Activated naive CD8-positive, alpha-beta T cell treated with anti-CD3 and anti-CD28 coated beads, Interleukin-2, amount 10 ng/mL, durations not matched to agents 7 days and 5 days (primary cell): Measurements from ENCODE around the gene TMCO1. TPM values are rescaled to one million over a fixed set of nuclear protein-coding genes. Genes with fewer than 3 reads are reported as not detected.
"Not testable (repeated sequence)": the region's sequence is repeated elsewhere in the genome, so short reads cannot be mapped to it uniquely, and the experiment has no call there.

Source experiments
- ATAC-seq: fragments of 150-1000 bp; cut with Tn5 transposase; one replicate; pipeline ENCODE4 v1.10.0; 2021; ENCODE audit warnings: low read depth, moderate library complexity
- POLR2A ChIA-PET: fragments of 350-600 bp; sonication (Branson Sonifier 250); formaldehyde crosslinking; loops from one replicate; lab custom pipeline; 2021; ENCODE audit warnings: antibody characterized with exemption; lab: Charles Lee
- DNase-seq: peaks from one replicate; pipeline ENCODE4 v3.0.0; 2021
- H3K27ac Mint-ChIP-seq: one replicate; pipeline ENCODE4 v1.8.0; 2022; ENCODE audit warnings: mild to moderate bottlenecking, mixed read lengths
- H3K27me3 Mint-ChIP-seq: one replicate; pipeline ENCODE4 v1.8.0; 2022; ENCODE audit warnings: mild to moderate bottlenecking, moderate library complexity, mixed read lengths
- H3K36me3 Mint-ChIP-seq: one replicate; pipeline ENCODE4 v1.8.0; 2021; ENCODE audit warnings: mild to moderate bottlenecking, mixed read lengths
- H3K4me1 Mint-ChIP-seq: one replicate; pipeline ENCODE4 v1.8.0; 2021; ENCODE audit warnings: mixed read lengths
- H3K4me3 Mint-ChIP-seq: one replicate; pipeline ENCODE4 v1.8.0; 2022; ENCODE audit warnings: mild to moderate bottlenecking, moderate library complexity, mixed read lengths
- H3K9me3 Mint-ChIP-seq: one replicate; pipeline ENCODE4 v1.8.0; 2021; ENCODE audit warnings: mixed read lengths
- total RNA-seq, 2 experiments: library from RNA; stranded (reverse); gene quantifications; one replicate each; pipeline ENCODE4 v1.2.3, GENCODE V29; 2021

TMCO1 gene, protein sequence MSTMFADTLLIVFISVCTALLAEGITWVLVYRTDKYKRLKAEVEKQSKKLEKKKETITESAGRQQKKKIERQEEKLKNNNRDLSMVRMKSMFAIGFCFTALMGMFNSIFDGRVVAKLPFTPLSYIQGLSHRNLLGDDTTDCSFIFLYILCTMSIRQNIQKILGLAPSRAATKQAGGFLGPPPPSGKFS
- 10 to 100 TPM; 73.7 to 79.2 TPM for total RNA-seq

DNA sequence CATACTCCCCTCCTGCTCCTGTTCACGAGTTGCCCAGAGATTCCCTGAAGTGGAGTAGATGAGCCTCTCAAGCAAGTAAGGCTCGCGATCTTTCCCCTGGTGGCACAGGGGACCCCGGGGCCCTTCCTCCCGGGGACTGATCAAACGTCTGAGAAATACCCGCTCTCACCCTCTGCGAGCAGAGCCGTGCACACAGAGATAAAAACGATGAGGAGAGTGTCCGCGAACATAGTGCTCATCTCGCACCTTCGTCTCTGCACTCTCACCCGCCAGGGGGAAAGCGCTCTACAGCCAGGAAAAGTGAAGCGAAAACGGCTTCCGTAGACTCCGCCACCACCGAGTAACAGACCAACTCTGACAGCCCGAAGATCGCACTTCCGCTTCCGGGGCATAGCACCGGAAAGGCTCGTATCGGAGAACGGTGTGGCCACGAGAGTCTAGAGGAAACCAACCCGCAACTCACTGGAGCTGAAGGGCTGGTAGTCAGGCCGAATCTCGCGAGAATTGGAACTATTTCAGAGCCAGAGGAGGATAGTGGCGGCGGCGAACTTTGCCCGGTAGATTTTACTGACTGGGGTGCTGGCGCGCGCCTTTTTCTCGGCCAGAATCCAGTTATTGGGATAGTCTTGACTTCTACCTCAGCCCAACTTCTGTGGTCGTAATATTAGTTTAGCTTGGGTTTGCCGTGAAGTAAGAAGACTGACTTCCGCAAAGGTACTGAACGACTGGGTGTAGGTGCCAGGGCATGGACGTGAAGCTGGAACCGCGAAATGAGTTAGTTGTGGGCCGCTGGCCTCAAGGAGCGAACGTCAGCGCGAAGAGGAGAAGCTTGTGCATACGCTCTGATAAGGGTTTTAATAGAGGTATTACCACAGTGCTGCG is at the start of gene TMCO1:
Gene TMCO1, minus strand, starts transcription at position 356 of the 882 bp plus-strand sequence. Its CDS starts 117 bp downstream, at position 239.
- H3K27me3 Mint-ChIP-seq = no peaks in the 10 kb centered on the region
- ATAC-seq (peak; percentile 99), DNase-seq (peak; percentile 87)
- peaks cover 35% of the 10 kb centered on the region for H3K36me3 Mint-ChIP-seq
- peak within 1 kb of the TSS; percentile 100 for H3K27ac Mint-ChIP-seq
- POLR2A ChIA-PET = interaction anchor here (0.5 to 2.6 kb wide), 18 partner anchors 13 to 721 kb away, joined by 3 to 32 read pairs (median 4); partner anchors contain the start of genes ALDH9A1, MGST3 and UCK2
- H3K9me3 Mint-ChIP-seq = no peaks in the 10 kb centered on the region
- H3K4me1 Mint-ChIP-seq = peaks cover 42% of the 10 kb centered on the region
- peak within 1 kb of the TSS; percentile 98 for H3K4me3 Mint-ChIP-seq

GRCh38 chr1:165816826-165817497 is 48.3 kb upstream of the TMCO1 start:
- POLR2A ChIA-PET = no interaction called here
- Mint-ChIP-seq H3K27me3 (peaks cover 8% of the 10 kb centered on the region), H3K4me1 (no peaks in the 10 kb centered on the region), H3K27ac (no peak overlapping the region), H3K36me3 (no peaks in the 10 kb centered on the region), H3K4me3 (no peak overlapping the region), H3K9me3 (no peaks in the 10 kb centered on the region)
- no peak for DNase-seq
- ATAC-seq = no peak

- POLR2A ChIA-PET = no interaction called here
- H3K4me3 Mint-ChIP-seq = no peak overlapping the region
Measured at GRCh38 chr1:165816157-165816556, 47.5 kb upstream of the TMCO1 start.

DNA sequence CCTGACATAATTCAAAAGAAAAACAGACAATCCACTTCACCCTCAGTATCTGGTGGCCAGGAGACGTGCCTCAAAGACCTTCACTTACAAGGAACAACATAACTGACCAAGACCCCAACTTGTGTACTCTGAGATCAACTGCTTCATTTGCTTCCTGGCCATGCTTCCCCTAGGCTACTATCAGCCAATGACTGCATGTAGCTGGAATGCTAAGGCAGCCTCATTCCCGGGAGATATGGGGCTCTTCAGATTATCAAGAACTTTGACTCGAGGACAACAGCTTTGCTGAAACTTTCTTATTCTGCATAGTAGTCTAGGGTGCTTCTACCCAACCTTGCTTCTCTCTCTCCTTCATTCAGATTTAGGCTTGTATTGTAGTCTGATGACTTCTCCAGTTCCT is 47.1 kb upstream of the TMCO1 start:
- ATAC-seq = no peak
- Mint-ChIP-seq H3K36me3 (no peaks in the 10 kb centered on the region), H3K9me3 (no peaks in the 10 kb centered on the region), H3K4me3 (no peak overlapping the region), H3K4me1 (no peaks in the 10 kb centered on the region), H3K27me3 (peaks cover 8% of the 10 kb centered on the region), H3K27ac (no peak overlapping the region)
- POLR2A ChIA-PET = no interaction called here
- DNase-seq = no peak

More at GRCh38 chr1:165816157-165816556, 47.5 kb upstream of the TMCO1 start:
- Mint-ChIP-seq H3K36me3 (no peaks in the 10 kb centered on the region), H3K27me3 (peaks cover 8% of the 10 kb centered on the region), H3K9me3 (no peaks in the 10 kb centered on the region), H3K27ac (no peak overlapping the region), H3K4me1 (no peaks in the 10 kb centered on the region)
- no peak for DNase-seq
- ATAC-seq = no peak

DNA sequence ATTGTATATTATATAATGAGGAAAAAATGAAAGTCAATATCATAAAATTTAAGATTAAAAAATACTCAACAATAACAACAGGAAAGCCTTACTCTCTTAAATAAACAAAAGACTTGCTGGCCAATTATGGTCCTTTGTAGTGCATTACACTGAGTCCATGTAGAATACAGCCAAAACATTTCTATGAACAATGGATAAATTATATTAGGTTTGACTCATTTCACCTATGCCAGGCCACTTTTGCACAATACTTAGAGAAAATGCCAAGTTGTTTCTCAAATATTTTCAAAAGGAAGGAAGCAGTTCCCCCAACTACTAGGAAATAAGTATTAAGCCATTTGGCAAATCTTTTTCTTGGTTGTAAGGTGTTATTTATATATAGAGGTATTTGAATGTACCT is 38.9 kb upstream of the TMCO1 start:
- DNase-seq (no peak), ATAC-seq (no peak)
- POLR2A ChIA-PET = no interaction called here
- Mint-ChIP-seq H3K9me3 (peaks cover 2% of the 10 kb centered on the region), H3K4me3 (no peak overlapping the region), H3K27me3 (peaks cover 7% of the 10 kb centered on the region), H3K4me1 (no peaks in the 10 kb centered on the region), H3K36me3 (no peaks in the 10 kb centered on the region), H3K27ac (no peak overlapping the region)

- H3K27ac Mint-ChIP-seq, H3K9me3 Mint-ChIP-seq, ATAC-seq, H3K4me1 Mint-ChIP-seq, H3K36me3 Mint-ChIP-seq, POLR2A ChIA-PET, DNase-seq, H3K27me3 Mint-ChIP-seq, H3K4me3 Mint-ChIP-seq: not testable (repeated sequence)
Measured at GRCh38 chr1:165804513-165804912, 35.8 kb upstream of the TMCO1 start.

- Mint-ChIP-seq H3K36me3 (no peaks in the 10 kb centered on the region), H3K27ac (no peak overlapping the region), H3K4me1 (no peaks in the 10 kb centered on the region), H3K27me3 (peaks cover 7% of the 10 kb centered on the region), H3K4me3 (no peak overlapping the region), H3K9me3 (peaks cover 6% of the 10 kb centered on the region)
- ATAC-seq = no peak
- POLR2A ChIA-PET = no interaction called here
- DNase-seq = no peak
Measured at GRCh38 chr1:165799387-165799786, 30.7 kb upstream of the TMCO1 start.

DNA sequence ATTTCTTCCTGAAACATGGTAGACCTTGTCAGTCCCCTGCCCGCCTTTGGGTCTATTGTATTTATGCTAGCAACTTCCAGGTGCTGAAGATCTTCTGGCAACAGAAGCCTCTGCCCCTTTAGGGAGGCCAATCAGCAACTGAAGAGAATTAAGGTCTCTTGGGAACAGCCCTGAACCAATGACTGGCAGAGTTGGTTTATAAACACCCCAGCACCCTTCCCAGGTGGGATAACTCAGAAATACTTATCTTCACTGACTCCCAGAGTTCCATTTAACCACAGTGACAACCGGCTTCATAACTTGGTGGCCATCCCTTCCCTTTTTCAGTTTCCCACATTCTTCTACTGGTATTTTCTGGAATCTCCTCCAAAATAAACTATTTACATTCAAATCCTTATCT is 27.2 kb upstream of the TMCO1 start:
- H3K27ac Mint-ChIP-seq = no peak overlapping the region
- no peaks in the 10 kb centered on the region for H3K9me3 Mint-ChIP-seq
- no peaks in the 10 kb centered on the region for H3K36me3 Mint-ChIP-seq
- POLR2A ChIA-PET = no interaction called here
- H3K4me1 Mint-ChIP-seq = no peaks in the 10 kb centered on the region
- H3K27me3 Mint-ChIP-seq = peaks cover 25% of the 10 kb centered on the region
- no peak for DNase-seq
- no peak overlapping the region for H3K4me3 Mint-ChIP-seq
- no peak for ATAC-seq

GRCh38 chr1:165793951-165794350 is 25.3 kb upstream of the TMCO1 start:
- no peak for ATAC-seq
- POLR2A ChIA-PET = no interaction called here
- Mint-ChIP-seq H3K27me3 (peaks cover 22% of the 10 kb centered on the region), H3K27ac (no peak overlapping the region), H3K4me1 (no peaks in the 10 kb centered on the region), H3K36me3 (no peaks in the 10 kb centered on the region), H3K4me3 (no peak overlapping the region), H3K9me3 (no peaks in the 10 kb centered on the region)
- no peak for DNase-seq

- Mint-ChIP-seq H3K27me3 (peaks cover 18% of the 10 kb centered on the region), H3K4me3 (no peak overlapping the region), H3K4me1 (no peaks in the 10 kb centered on the region), H3K9me3 (peaks cover 4% of the 10 kb centered on the region), H3K27ac (no peak overlapping the region), H3K36me3 (no peaks in the 10 kb centered on the region)
- ATAC-seq (no peak), DNase-seq (no peak)
- POLR2A ChIA-PET = no interaction called here
Measured at GRCh38 chr1:165787741-165788140, 19.1 kb upstream of the TMCO1 start.

DNA sequence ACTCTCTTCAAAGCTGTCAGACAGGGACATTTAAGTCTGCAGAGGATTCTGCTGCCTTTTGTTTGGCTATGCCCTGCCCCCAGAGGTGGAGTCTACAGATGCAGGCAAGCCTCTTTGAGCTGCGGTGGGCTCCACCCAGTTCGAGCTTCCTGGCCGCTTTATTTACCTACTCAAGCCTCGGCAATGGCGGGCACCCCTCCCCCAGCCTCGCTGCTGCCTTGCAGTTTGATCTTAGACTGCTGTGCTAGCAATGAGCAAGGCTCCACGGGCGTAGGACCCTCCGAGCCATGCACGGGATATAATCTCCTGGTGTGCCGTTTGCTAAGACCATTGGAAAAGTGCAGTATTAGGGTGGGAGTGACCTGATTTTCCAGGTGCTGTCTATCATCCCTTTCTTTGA is 14.9 kb upstream of the TMCO1 start:
- H3K36me3 Mint-ChIP-seq, H3K4me3 Mint-ChIP-seq, H3K27me3 Mint-ChIP-seq, POLR2A ChIA-PET, H3K9me3 Mint-ChIP-seq, H3K27ac Mint-ChIP-seq, H3K4me1 Mint-ChIP-seq, ATAC-seq, DNase-seq: not testable (repeated sequence)

DNA sequence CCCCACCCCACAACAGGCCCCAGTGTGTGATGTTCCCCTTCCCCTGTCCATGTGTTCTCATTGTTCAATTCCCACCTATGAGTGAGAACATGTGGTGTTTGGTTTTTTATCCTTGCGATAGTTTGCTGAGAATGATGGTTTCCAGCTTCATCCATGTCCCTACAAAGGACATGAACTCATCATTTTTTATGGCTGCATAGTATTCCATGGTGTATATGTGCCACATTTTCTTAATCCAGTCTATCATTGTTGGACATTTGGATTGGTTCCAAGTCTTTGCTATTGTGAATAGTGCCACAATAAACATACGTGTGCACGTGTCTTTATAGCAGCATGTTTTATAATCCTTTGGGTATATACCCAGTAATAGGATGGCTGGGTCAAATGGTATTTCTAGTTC is 9.5 kb upstream of the TMCO1 start:
- H3K4me3 Mint-ChIP-seq, H3K9me3 Mint-ChIP-seq, H3K27me3 Mint-ChIP-seq, ATAC-seq, DNase-seq, H3K4me1 Mint-ChIP-seq, H3K27ac Mint-ChIP-seq, POLR2A ChIA-PET, H3K36me3 Mint-ChIP-seq: not testable (repeated sequence)

DNA sequence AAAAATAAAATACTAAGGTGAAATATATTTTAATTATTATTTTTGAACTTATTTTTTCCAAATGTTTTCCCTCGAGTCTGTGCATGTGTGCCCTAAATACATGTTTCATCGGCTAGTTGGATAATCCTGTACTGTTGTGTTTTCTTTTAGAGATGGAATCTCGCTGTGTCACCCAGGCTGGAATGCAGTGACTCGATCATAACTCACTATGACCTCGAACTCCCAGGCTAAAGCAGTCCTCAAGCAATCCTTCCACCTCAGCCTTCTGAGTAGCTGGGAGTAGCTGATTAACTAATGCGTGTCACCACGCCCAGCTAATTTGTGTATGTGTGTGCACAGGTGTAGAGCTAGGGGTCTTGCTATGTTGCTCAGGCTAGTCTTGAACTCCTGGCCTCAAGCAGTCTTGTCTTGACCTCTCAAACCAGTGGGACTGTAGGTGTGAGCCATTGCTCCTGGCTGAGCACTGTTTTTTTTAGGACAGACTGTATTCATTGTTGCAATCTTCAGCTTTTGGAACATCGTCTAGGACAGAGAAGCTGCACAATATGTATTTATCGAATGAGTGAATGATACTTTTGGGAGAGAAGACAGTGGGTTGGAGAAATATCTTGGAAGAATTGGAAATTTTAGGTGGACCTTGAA is 4.8 kb upstream of the TMCO1 start:
- POLR2A ChIA-PET = no interaction called here

More for the DNA sequence above, 4.8 kb upstream of the TMCO1 start:
- Mint-ChIP-seq H3K27ac (no peak overlapping the region), H3K9me3 (peaks cover under 1% of the 10 kb centered on the region), H3K27me3 (no peaks in the 10 kb centered on the region), H3K4me3 (no peak overlapping the region), H3K36me3 (peaks cover 8% of the 10 kb centered on the region), H3K4me1 (peaks cover 10% of the 10 kb centered on the region)
- DNase-seq (no peak), ATAC-seq (no peak)
